HG03108 (cell line): ENCODE measurements around the gene ZNF587.
"Not testable (repeated sequence)": the region's sequence is repeated elsewhere in the genome, so short reads cannot be mapped to it uniquely, and the experiment has no call there.

Experiments used
- ATAC-seq: cut with Tn5 transposase; IDR thresholded peaks from one replicate; pipeline ENCODE4 v1.9.1; 2021; ENCODE audit warnings: moderate library complexity; ENCODE audit not compliant: unreplicated experiment

Gene ZNF587

GRCh38 chr19:57849666-57850473 lies at the start of gene ZNF587:
ZNF587 (plus strand) TSS chr19:57849859; CDS start chr19:57850039, 180 bp downstream.
- ATAC-seq = peak; percentile 97

GRCh38 chr19:57800696-57801095 lies 49.0 kb upstream of the ZNF587 start:
- ATAC-seq = no peak

- ATAC-seq = no peak
Observed at GRCh38 chr19:57802269-57802668, 47.4 kb upstream of the ZNF587 start.

GRCh38 chr19:57803265-57803593 lies 46.4 kb upstream of the ZNF587 start:
- ATAC-seq = no peak

GRCh38 chr19:57803594-57804325 lies 45.9 kb upstream of the ZNF587 start:
- no peak for ATAC-seq

- no peak for ATAC-seq
Observed at GRCh38 chr19:57807541-57807940, 42.1 kb upstream of the ZNF587 start.

- ATAC-seq = not testable (repeated sequence)
Observed at GRCh38 chr19:57810410-57811295, 39.0 kb upstream of the ZNF587 start.

GRCh38 chr19:57812226-57812625 lies 37.4 kb upstream of the ZNF587 start:
- no peak for ATAC-seq

- not testable (repeated sequence) for ATAC-seq
Observed at GRCh38 chr19:57812975-57813820, 36.5 kb upstream of the ZNF587 start.

- no peak for ATAC-seq
Observed at GRCh38 chr19:57813919-57814504, 35.6 kb upstream of the ZNF587 start.

- ATAC-seq = peak; percentile 64
Observed at GRCh38 chr19:57814505-57815246, 35.0 kb upstream of the ZNF587 start, which contains the start of gene ZNF552. ZNF552 (minus strand) TSS chr19:57814913; CDS start chr19:57814743, 170 bp downstream.

GRCh38 chr19:57815247-57816075 lies 34.2 kb upstream of the ZNF587 start:
- ATAC-seq = no peak

- no peak for ATAC-seq
Observed at GRCh38 chr19:57816652-57817051, 33.0 kb upstream of the ZNF587 start.

GRCh38 chr19:57817976-57818375 lies 31.7 kb upstream of the ZNF587 start:
- no peak for ATAC-seq

GRCh38 chr19:57818378-57818777 lies 31.3 kb upstream of the ZNF587 start:
- no peak for ATAC-seq

GRCh38 chr19:57819475-57820148 lies 30.0 kb upstream of the ZNF587 start:
- peak; percentile 92 for ATAC-seq

- ATAC-seq = no peak
Observed at GRCh38 chr19:57820599-57820998, 29.1 kb upstream of the ZNF587 start.

- ATAC-seq = not testable (repeated sequence)
Observed at GRCh38 chr19:57821095-57821494, 28.6 kb upstream of the ZNF587 start.
